Neural progenitor cell (in vitro differentiated cells): ENCODE data around the gene PRR29. TPM values are rescaled to one million over a fixed set of nuclear protein-coding genes. Genes with fewer than 3 reads are reported as not detected.

Experiments used
- DNase-seq: peaks from one replicate; pipeline ENCODE4 v3.0.0-alpha.2; 2016; ENCODE audit warnings: low spot score
- H2AFZ ChIP-seq: fragments of 200-600 bp; sonication (generic); replicated peaks from 2 replicates; pipeline ENCODE4 v1.6.1; 2016; ENCODE audit warnings: antibody characterized with exemption
- H3F3A ChIP-seq: fragments of 200-600 bp; sonication (generic); 2 replicates; pipeline ENCODE4 v1.6.1; 2016; ENCODE audit warnings: antibody characterized with exemption, low read depth
- H3K27ac ChIP-seq: fragments of 200-600 bp; sonication (generic); 2 replicates; pipeline ENCODE4 v1.5.1; 2016; ENCODE audit warnings: mild to moderate bottlenecking
- H3K27me3 ChIP-seq: fragments of 200-600 bp; sonication (generic); 2 replicates; pipeline ENCODE4 v1.6.1; 2016; ENCODE audit warnings: mild to moderate bottlenecking, moderate library complexity
- H3K36me3 ChIP-seq: fragments of 200-600 bp; sonication (generic); 2 replicates; pipeline ENCODE4 v1.5.1; 2016
- H3K4me1 ChIP-seq: fragments of 200-600 bp; sonication (generic); 2 replicates; pipeline ENCODE4 v1.6.1; 2016; ENCODE audit warnings: mixed run types
- H3K4me2 ChIP-seq: fragments of 200-600 bp; sonication (generic); 2 replicates; pipeline ENCODE4 v1.6.1; 2016
- H3K4me3 ChIP-seq: fragments of 200-600 bp; sonication (generic); 2 replicates; pipeline ENCODE4 v1.5.1; 2016
- H3K79me2 ChIP-seq: fragments of 200-600 bp; sonication (generic); 2 replicates; pipeline ENCODE4 v1.6.1; 2016; ENCODE audit warnings: low read depth
- H3K9ac ChIP-seq: fragments of 200-600 bp; sonication (generic); 2 replicates; pipeline ENCODE4 v1.6.1; 2016
- H3K9me3 ChIP-seq: fragments of 200-600 bp; sonication (generic); 2 replicates; pipeline ENCODE4 v1.5.1; 2016; ENCODE audit warnings: low read depth
- H4K20me1 ChIP-seq: fragments of 200-600 bp; sonication (generic); 2 replicates; pipeline ENCODE4 v1.6.1; 2016; ENCODE audit warnings: low read depth
- H3K27ac Mint-ChIP-seq: 3 replicates; pipeline ENCODE4 v1.8.0; 2021; ENCODE audit warnings: mixed read lengths
- H3K27me3 Mint-ChIP-seq: 2 replicates; pipeline ENCODE4 v1.8.0; 2022; ENCODE audit warnings: low read depth, mild to moderate bottlenecking, inconsistent platforms, moderate library complexity, mixed read lengths; ENCODE audit not compliant: insufficient read depth
- H3K36me3 Mint-ChIP-seq: 3 replicates; pipeline ENCODE4 v1.8.0; 2021; ENCODE audit warnings: mixed read lengths
- H3K4me1 Mint-ChIP-seq: 3 replicates; pipeline ENCODE4 v1.8.0; 2021; ENCODE audit warnings: mixed read lengths
- H3K4me3 Mint-ChIP-seq: 3 replicates; pipeline ENCODE4 v1.8.0; 2021; ENCODE audit warnings: mild to moderate bottlenecking, moderate library complexity, mixed read lengths
- H3K9me3 Mint-ChIP-seq: 3 replicates; pipeline ENCODE4 v1.8.0; 2020; ENCODE audit warnings: mixed read lengths
- EZH2 ChIP-seq: fragments of 200-600 bp; sonication (generic); IDR thresholded peaks from 2 replicates; pipeline ENCODE4 v1.6.1; 2017; ENCODE audit warnings: antibody characterized with exemption, mild to moderate bottlenecking, moderate library complexity
- EZH2phosphoT487 ChIP-seq: fragments of 200-600 bp; sonication (generic); IDR thresholded peaks from 2 replicates; pipeline ENCODE4 v1.6.1; 2017; ENCODE audit warnings: antibody characterized with exemption
- total RNA-seq: library from RNA; depleted of rRNA; stranded (reverse); fragments of >200 nt; gene quantifications from 2 replicates; pipeline ENCODE4 v1.2.3, GENCODE V29; 2015; ENCODE audit warnings: low replicate concordance
- TF ChIP-seq, protein P1 (sequence below): fragments of 200-600 bp; sonication (generic); IDR thresholded peaks from 2 replicates; pipeline ENCODE4 v1.5.1; 2017; ENCODE audit warnings: antibody characterized with exemption, mild to moderate bottlenecking

PRR29 gene
- total RNA-seq, 1 donor from 2014 or later, result 0.95 TPM

DNA sequence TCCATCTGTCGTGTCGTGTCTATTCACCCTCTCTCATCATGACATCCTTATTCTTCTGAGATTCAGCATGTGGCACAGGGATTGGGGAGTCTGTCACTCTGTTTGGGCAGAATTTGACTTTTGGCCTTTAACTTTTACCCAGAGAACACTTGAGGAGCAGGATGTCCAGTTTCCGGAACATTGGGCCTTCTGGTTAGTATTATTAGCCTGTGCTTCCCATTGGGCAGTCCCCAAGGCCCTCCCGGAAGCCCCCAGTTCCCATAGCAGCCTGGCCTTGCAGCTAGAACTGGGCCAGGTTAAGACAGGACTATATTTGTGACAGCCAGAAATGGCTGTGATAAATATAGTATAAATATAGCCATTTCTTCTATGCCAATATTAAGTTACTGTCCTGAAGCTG lies 35.0 kb upstream of the PRR29 start:
- H3K9me3 Mint-ChIP-seq, result no peaks in the 10 kb centered on the region

DNA sequence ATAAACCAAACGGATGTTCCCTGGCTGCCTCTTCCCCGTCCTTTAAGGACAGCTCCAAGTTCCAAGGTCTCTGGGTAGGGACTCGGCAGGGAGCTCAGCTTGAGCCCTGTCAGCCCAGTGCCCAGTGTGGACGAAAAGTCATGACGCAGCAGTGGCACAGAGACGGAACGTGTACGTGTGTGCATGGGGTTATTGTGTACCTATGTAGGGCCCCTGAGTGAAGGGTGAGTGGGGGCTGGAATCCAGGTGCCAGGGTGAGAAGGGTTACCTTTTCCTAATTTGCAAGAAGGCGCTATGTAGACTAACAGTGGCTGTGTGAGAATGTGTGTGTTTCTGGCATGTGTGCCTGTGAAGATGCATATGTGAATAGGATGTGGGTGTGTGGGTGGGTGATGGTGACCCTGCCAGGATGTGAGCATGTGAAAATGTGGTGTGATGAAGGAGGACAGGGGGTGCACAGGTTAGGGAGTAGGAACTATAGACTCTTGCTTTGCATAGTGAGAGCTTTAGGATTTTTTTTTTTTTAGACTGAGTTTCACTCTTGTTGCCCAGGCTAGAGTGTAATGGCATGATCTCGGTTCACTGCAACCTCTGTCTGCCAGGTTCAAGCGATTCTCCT lies 31.4 kb upstream of the PRR29 start:
- Histone ChIP-seq H3K79me2 (no peaks in the 10 kb centered on the region), H3K27me3 (no peaks in the 10 kb centered on the region), H2AFZ (no peak overlapping the region), H3K27ac (no peak overlapping the region), H3K4me3 (no peak overlapping the region), H3K4me1 (peaks cover 7% of the 10 kb centered on the region), H4K20me1 (no peaks in the 10 kb centered on the region), H3K9ac (no peak overlapping the region), H3K36me3 (no peaks in the 10 kb centered on the region), H3K9me3 (no peaks in the 10 kb centered on the region), H3F3A (peaks cover 4% of the 10 kb centered on the region), H3K4me2 (no peak overlapping the region)
- no peak for DNase-seq
- Mint-ChIP-seq H3K36me3 (no peaks in the 10 kb centered on the region), H3K4me3 (no peak overlapping the region), H3K27me3 (peaks cover 9% of the 10 kb centered on the region), H3K9me3 (no peaks in the 10 kb centered on the region), H3K4me1 (peaks cover 7% of the 10 kb centered on the region), H3K27ac (no peak overlapping the region)
- TF ChIP-seq EZH2 (no peak), EZH2phosphoT487 (no peak)
- TF ChIP-seq, protein P1, sequence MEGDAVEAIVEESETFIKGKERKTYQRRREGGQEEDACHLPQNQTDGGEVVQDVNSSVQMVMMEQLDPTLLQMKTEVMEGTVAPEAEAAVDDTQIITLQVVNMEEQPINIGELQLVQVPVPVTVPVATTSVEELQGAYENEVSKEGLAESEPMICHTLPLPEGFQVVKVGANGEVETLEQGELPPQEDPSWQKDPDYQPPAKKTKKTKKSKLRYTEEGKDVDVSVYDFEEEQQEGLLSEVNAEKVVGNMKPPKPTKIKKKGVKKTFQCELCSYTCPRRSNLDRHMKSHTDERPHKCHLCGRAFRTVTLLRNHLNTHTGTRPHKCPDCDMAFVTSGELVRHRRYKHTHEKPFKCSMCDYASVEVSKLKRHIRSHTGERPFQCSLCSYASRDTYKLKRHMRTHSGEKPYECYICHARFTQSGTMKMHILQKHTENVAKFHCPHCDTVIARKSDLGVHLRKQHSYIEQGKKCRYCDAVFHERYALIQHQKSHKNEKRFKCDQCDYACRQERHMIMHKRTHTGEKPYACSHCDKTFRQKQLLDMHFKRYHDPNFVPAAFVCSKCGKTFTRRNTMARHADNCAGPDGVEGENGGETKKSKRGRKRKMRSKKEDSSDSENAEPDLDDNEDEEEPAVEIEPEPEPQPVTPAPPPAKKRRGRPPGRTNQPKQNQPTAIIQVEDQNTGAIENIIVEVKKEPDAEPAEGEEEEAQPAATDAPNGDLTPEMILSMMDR, result no peak

More for the DNA sequence above, 35.0 kb upstream of the PRR29 start:
- Mint-ChIP-seq H3K36me3 (no peaks in the 10 kb centered on the region), H3K27ac (peak overlapping the region; percentile 0), H3K4me3 (no peak overlapping the region), H3K4me1 (peaks cover 12% of the 10 kb centered on the region), H3K27me3 (peaks cover 9% of the 10 kb centered on the region)
- Histone ChIP-seq H3K79me2 (no peaks in the 10 kb centered on the region), H3K27ac (no peak overlapping the region), H2AFZ (no peak overlapping the region), H3K36me3 (no peaks in the 10 kb centered on the region), H3K27me3 (no peaks in the 10 kb centered on the region), H4K20me1 (no peaks in the 10 kb centered on the region), H3K9ac (no peak overlapping the region), H3K4me1 (peaks cover 23% of the 10 kb centered on the region), H3F3A (peaks cover 17% of the 10 kb centered on the region), H3K4me3 (no peak overlapping the region), H3K4me2 (no peak overlapping the region), H3K9me3 (no peaks in the 10 kb centered on the region)
- no peak for DNase-seq
- no peak for TF ChIP-seq EZH2
- TF ChIP-seq, protein P1, result no peak
- no peak for TF ChIP-seq EZH2phosphoT487

DNA sequence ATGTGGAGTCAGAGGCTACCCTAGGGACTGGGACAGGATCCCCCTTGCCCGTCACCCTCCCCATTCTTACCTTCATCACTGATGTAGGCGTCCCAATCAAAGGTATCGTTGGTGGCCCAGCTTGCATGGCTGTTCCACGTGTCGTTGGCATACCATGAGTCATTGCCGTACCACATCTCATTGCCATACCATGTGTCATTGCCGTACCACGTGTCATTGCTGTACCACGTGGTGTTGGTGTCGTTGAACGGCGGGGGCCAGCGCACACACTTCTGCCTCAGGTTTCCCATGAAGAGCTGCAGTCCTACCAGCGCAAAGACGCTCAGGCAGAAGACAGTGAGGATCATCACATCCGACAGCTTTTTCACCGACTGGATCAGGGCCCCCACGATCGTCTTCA lies 30.2 kb upstream of the PRR29 start:
- Histone ChIP-seq H3K36me3 (no peaks in the 10 kb centered on the region), H3K79me2 (no peaks in the 10 kb centered on the region), H3K4me2 (no peak overlapping the region), H3K27ac (no peak overlapping the region), H4K20me1 (no peaks in the 10 kb centered on the region), H3K9me3 (no peaks in the 10 kb centered on the region), H3K9ac (no peak overlapping the region), H2AFZ (no peak overlapping the region), H3F3A (no peaks in the 10 kb centered on the region), H3K4me1 (no peaks in the 10 kb centered on the region), H3K4me3 (no peak overlapping the region), H3K27me3 (no peaks in the 10 kb centered on the region)
- no peak overlapping the region for H3K4me3 Mint-ChIP-seq
- DNase-seq, result no peak
- H3K9me3 Mint-ChIP-seq, result no peaks in the 10 kb centered on the region
- H3K4me1 Mint-ChIP-seq, result peaks cover 3% of the 10 kb centered on the region
- H3K27ac Mint-ChIP-seq, result no peak overlapping the region
- H3K27me3 Mint-ChIP-seq, result peaks cover 7% of the 10 kb centered on the region
- H3K36me3 Mint-ChIP-seq, result no peaks in the 10 kb centered on the region
- TF ChIP-seq EZH2, result no peak
- TF ChIP-seq, protein P1, result no peak
- TF ChIP-seq EZH2phosphoT487, result no peak
